ENCODE measurements around the gene OAS3.

DNA sequence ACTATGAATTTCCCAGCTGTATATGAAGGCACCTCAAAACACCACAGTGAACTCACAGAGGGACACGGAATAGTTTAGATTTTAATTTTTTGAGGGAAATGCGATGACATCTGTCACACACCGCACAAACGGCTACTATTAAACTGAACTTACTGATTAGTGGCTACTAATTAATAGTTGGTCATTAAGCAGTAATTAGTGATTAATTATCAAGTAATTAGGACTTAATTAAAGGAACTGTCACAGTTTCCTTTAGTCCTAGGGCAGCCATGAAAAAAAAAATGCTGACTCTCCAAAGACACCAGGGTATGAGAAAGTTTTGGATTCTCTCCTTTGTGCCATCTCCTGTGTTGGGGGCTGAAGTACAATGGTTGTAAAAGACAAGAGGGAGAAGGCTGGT, 28.6 kb upstream of the OAS3 start:
- TF ChIP-seq, protein P1, sequence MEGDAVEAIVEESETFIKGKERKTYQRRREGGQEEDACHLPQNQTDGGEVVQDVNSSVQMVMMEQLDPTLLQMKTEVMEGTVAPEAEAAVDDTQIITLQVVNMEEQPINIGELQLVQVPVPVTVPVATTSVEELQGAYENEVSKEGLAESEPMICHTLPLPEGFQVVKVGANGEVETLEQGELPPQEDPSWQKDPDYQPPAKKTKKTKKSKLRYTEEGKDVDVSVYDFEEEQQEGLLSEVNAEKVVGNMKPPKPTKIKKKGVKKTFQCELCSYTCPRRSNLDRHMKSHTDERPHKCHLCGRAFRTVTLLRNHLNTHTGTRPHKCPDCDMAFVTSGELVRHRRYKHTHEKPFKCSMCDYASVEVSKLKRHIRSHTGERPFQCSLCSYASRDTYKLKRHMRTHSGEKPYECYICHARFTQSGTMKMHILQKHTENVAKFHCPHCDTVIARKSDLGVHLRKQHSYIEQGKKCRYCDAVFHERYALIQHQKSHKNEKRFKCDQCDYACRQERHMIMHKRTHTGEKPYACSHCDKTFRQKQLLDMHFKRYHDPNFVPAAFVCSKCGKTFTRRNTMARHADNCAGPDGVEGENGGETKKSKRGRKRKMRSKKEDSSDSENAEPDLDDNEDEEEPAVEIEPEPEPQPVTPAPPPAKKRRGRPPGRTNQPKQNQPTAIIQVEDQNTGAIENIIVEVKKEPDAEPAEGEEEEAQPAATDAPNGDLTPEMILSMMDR (conservative IDR thresholded peaks at IDR 0.05; ENCODE audit: low read length) = no peak
- TF ChIP-seq EZH2phosphoT487 (IDR thresholded peaks at IDR 0.05; ENCODE audit: borderline replicate concordance) = no peak
